ENCODE data around the gene SFT2D1. TPM values are rescaled to one million over a fixed set of nuclear protein-coding genes. Genes with fewer than 3 reads are reported as not detected.

The SFT2D1 gene
- total RNA-seq, 2 experiments from 2014 or later = 39.0 to 42.6 TPM

- Mint-ChIP-seq H3K27ac (no peak overlapping the region), H3K36me3 (ENCODE audit: low read depth) (peaks cover 35% of the 10 kb centered on the region), H3K4me3 (no peak overlapping the region), H3K27me3 (no peaks in the 10 kb centered on the region), H3K9me3 (no peaks in the 10 kb centered on the region), H3K4me1 (ENCODE audit: low read depth) (peaks cover 46% of the 10 kb centered on the region)
- TF ChIP-seq CTCF (IDR thresholded peaks at IDR 0.05) = no peak
- DNase-seq (no peak), ATAC-seq (no peak)
- ChIA-PET POLR2A (interaction anchor here (1.3 kb wide), 1 partner anchor 18 kb away, joined by 3 read pairs; no protein-coding TSS in a partner anchor), CTCF (interaction anchor here (0.9 to 1.2 kb wide), 2 partner anchors 21 to 50 kb away, joined by 3 read pairs; no protein-coding TSS in a partner anchor)
- intact Hi-C loops (cut with micrococcal nuclease) = no loop called here
Measured at GRCh38 chr6:166331503-166332415, 10.6 kb downstream of the SFT2D1 start.

- ChIA-PET CTCF (interaction anchor here (0.9 kb wide), 1 partner anchor 51 kb away, joined by 3 read pairs; no protein-coding TSS in a partner anchor), POLR2A (interaction anchor here (1.3 kb wide), 1 partner anchor 17 kb away, joined by 3 read pairs; no protein-coding TSS in a partner anchor)
- no peaks in the 10 kb centered on the region for H3K27me3 Mint-ChIP-seq
- H3K36me3 Mint-ChIP-seq (ENCODE audit: low read depth) = peaks cover 35% of the 10 kb centered on the region
- H3K4me1 Mint-ChIP-seq (ENCODE audit: low read depth) = peaks cover 36% of the 10 kb centered on the region
- no peak for TF ChIP-seq CTCF (IDR thresholded peaks at IDR 0.05)
- H3K4me3 Mint-ChIP-seq = no peak overlapping the region
- ATAC-seq (no peak), DNase-seq (no peak)
- no peak overlapping the region for H3K27ac Mint-ChIP-seq
- H3K9me3 Mint-ChIP-seq = no peaks in the 10 kb centered on the region
- intact Hi-C loops (cut with micrococcal nuclease) = no loop called here
Measured at GRCh38 chr6:166330612-166331011, 11.7 kb downstream of the SFT2D1 start.

DNA sequence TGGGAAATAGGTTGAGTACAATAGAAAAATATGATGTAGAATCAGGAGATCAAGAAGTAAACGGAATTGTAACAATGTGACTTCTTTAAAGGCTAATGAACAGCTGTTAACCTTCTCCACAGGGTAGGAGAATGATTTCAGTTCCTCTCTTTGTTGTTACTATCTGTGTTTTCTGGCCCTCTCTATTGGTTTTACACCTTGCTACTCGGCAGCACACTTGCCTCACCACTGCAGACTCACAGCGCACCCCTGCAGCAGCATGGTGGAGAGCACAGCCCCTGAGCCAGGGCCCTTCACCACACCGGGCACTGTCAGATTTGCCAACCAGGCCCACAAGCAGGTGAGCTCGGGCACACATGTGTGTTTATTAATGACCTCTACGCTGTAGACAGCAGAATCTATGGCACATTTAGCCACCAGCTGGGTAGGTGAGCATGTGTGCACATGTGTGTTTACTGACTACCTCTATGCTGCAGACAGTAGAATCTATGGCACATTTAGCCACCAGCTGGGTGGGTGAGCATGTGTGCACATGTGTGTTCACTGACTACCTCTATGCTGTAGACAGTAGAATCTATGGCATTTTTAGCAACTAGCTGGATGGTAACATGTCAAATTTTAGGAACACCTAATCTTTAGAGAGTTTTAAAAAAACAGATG, 16.8 kb downstream of the SFT2D1 start:
- no peak for DNase-seq
- Mint-ChIP-seq H3K27me3 (no peaks in the 10 kb centered on the region), H3K27ac (no peak overlapping the region), H3K4me1 (ENCODE audit: low read depth) (peaks cover under 1% of the 10 kb centered on the region), H3K36me3 (ENCODE audit: low read depth) (peaks cover 19% of the 10 kb centered on the region), H3K4me3 (no peak overlapping the region), H3K9me3 (no peaks in the 10 kb centered on the region)
- ChIA-PET POLR2A (interaction anchor here (1.2 kb wide), 1 partner anchor 29 kb away, joined by 3 read pairs; no protein-coding TSS in a partner anchor), CTCF (interaction anchor here (1.4 to 2.9 kb wide), 3 partner anchors 12 to 75 kb away, joined by 3 to 16 read pairs (median 9); no protein-coding TSS in a partner anchor)
- no peak for TF ChIP-seq CTCF (IDR thresholded peaks at IDR 0.05)
- intact Hi-C loops (cut with micrococcal nuclease) = no loop called here
- ATAC-seq = no peak

DNA sequence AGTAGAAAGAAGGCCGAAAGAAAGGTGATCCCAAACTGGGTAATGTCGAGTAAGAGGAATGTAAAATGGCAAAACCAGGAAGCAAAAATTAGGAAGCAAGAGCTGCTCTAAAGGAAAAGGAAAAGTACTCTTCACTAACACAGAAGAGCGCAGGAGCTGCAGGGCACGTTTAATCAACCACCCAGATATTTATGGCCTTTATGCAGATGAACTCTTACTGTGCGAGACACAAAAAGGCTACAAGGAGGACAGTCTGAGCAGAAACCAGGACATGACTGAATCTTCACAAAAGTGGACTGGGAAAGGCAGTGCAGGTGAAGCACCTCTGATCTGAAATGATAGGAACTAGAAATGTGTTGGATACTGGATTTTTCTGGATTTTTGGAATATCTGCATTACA, 18.9 kb downstream of the SFT2D1 start:
- DNase-seq = no peak
- Mint-ChIP-seq H3K27me3 (no peaks in the 10 kb centered on the region), H3K27ac (no peak overlapping the region), H3K4me3 (no peak overlapping the region), H3K4me1 (ENCODE audit: low read depth) (no peaks in the 10 kb centered on the region), H3K9me3 (no peaks in the 10 kb centered on the region), H3K36me3 (ENCODE audit: low read depth) (peaks cover 19% of the 10 kb centered on the region)
- ChIA-PET POLR2A (no interaction called here), CTCF (interaction anchor here (1.3 to 2.0 kb wide), 2 partner anchors 10 to 14 kb away, joined by 3 to 15 read pairs; no protein-coding TSS in a partner anchor)
- no peak for TF ChIP-seq CTCF (IDR thresholded peaks at IDR 0.05)
- intact Hi-C loops (cut with micrococcal nuclease) = no loop called here
- ATAC-seq = no peak
